GM12878 (cell line): ENCODE data around the gene ARRB2. TPM values are rescaled to one million over a fixed set of nuclear protein-coding genes. Genes with fewer than 3 reads are reported as not detected.
A peak's percentile ranks its signal among the peaks of the same experiment; 100 is the strongest.

Source experiments
- BMI1 ChIP-seq: fragments of 450-650 bp; IDR thresholded peaks from 2 replicates; pipeline ENCODE4 v1.6.1; 2016; ENCODE audit warnings: mild to moderate bottlenecking, moderate library complexity, borderline replicate concordance
- CREB1 ChIP-seq: IDR thresholded peaks from 2 replicates; pipeline ENCODE4 v1.6.1; 2012; ENCODE audit warnings: low read depth, mild to moderate bottlenecking, inconsistent platforms
- CREM ChIP-seq: IDR thresholded peaks from 2 replicates; pipeline ENCODE4 v1.6.1; 2014; ENCODE audit warnings: antibody characterized with exemption, low read depth
- EP300 ChIP-seq, 2 experiments: fragments of 150-350 bp in 1 of 2; IDR thresholded peaks; 2 replicates each; pipeline ENCODE4 v1.6.1; 2011 to 2012; ENCODE audit warnings: low read depth in 2 of 2, low read length in 2 of 2, borderline replicate concordance in 1 of 2, improper control_type of control experiment in 1 of 2, inconsistent platforms in 1 of 2; ENCODE audit not compliant: control insufficient read depth in 1 of 2
- NBN ChIP-seq: fragments of 450-650 bp; IDR thresholded peaks from 2 replicates; pipeline ENCODE4 v1.6.1; 2016
- SREBF1 ChIP-seq: IDR thresholded peaks from 2 replicates; pipeline ENCODE4 v1.6.1; 2012; ENCODE audit warnings: mild to moderate bottlenecking, low read length
- STAT1 ChIP-seq: fragments of 450-650 bp; conservative IDR thresholded peaks from 2 replicates; pipeline ENCODE4 v1.6.1; 2014; ENCODE audit warnings: antibody characterized with exemption, mild to moderate bottlenecking
- TAF1 ChIP-seq: IDR thresholded peaks from 2 replicates; pipeline ENCODE4 v1.6.1; 2011; ENCODE audit warnings: mild to moderate bottlenecking, low read depth, low read length, borderline replicate concordance
- TCF7 ChIP-seq: IDR thresholded peaks from 2 replicates; pipeline ENCODE4 v1.6.1; 2014; ENCODE audit warnings: antibody characterized with exemption, borderline replicate concordance
- WRNIP1 ChIP-seq: IDR thresholded peaks from 2 replicates; pipeline ENCODE4 v1.6.1; 2011; ENCODE audit warnings: low read depth, low read length, improper control_type of control experiment, borderline replicate concordance
- YY1 ChIP-seq: IDR thresholded peaks from 2 replicates; pipeline ENCODE4 v1.6.1; 2011; ENCODE audit warnings: low read depth, mild to moderate bottlenecking, low read length
- ZNF24 ChIP-seq: fragments of 450-650 bp; IDR thresholded peaks from 2 replicates; pipeline ENCODE4 v1.6.1; 2017; ENCODE audit warnings: antibody characterized with exemption, mild to moderate bottlenecking
- polyA plus RNA-seq, 11 experiments: library from polyadenylated mRNA; depleted of rRNA in 4 of 11; unstranded in 6 of 11; stranded (reverse) in 5 of 11; fragments of >200 nt; fragmentation: Nextera tagmentation in 4 of 11; fragmentation: Illumina TruSeq in 1 of 11; extraction: Ambion mirVana in 4 of 11; extraction: Trizol in 1 of 11; gene quantifications; 1 replicate in 1 of 11; 2 replicates in 10 of 11; pipeline versions ENCODE4 v1.2.1 to v1.2.3, GENCODE V29; 2011 to 2016; ENCODE audit warnings: inconsistent platforms in 2 of 11, missing spikeins in 2 of 11, low read depth in 1 of 11
- total RNA-seq, 4 experiments: library from RNA; depleted of rRNA in 3 of 4; stranded (reverse); fragments of >200 nt in 3 of 4; fragmentation: Illumina TruSeq in 1 of 4; extraction: Trizol in 1 of 4; gene quantifications; 2 replicates each; pipeline versions ENCODE4 v1.2.1 to v1.2.3, GENCODE V29; 2013 to 2021
- TF ChIP-seq, protein P1 (sequence below): fragments of 450-650 bp; IDR thresholded peaks from 2 replicates; pipeline ENCODE4 v1.6.1; 2017; ENCODE audit warnings: mild to moderate bottlenecking, low read depth, inconsistent platforms; ENCODE audit not compliant: poor library complexity, severe bottlenecking
- TF ChIP-seq, protein P2 (sequence below): IDR thresholded peaks from 2 replicates; pipeline ENCODE4 v1.6.1; 2012; ENCODE audit warnings: low read depth, low read length, improper control_type of control experiment
- TF ChIP-seq, protein P3 (sequence below): fragments of 450-650 bp; formaldehyde crosslinking; IDR thresholded peaks from 2 replicates; pipeline ENCODE4 v1.4.0; 2020; ENCODE audit warnings: mild to moderate bottlenecking, moderate library complexity
- TF ChIP-seq, protein P4 (sequence below): fragments of 450-650 bp; formaldehyde crosslinking; IDR thresholded peaks from 2 replicates; pipeline ENCODE4 v1.4.0; 2022; ENCODE audit warnings: mild to moderate bottlenecking, moderate library complexity
- TF ChIP-seq, protein P5 (sequence below): fragments of 450-650 bp; IDR thresholded peaks from 2 replicates; pipeline ENCODE4 v1.6.1; 2017; ENCODE audit warnings: low read depth, mild to moderate bottlenecking, moderate library complexity

ARRB2 gene
- total and polyA plus RNA-seq, 10 of the 15 experiments (the other 5 are each of a cell fraction or from before 2014, with no cell fraction given), result 6.5 to 75.2 (median 43.1) TPM

DNA sequence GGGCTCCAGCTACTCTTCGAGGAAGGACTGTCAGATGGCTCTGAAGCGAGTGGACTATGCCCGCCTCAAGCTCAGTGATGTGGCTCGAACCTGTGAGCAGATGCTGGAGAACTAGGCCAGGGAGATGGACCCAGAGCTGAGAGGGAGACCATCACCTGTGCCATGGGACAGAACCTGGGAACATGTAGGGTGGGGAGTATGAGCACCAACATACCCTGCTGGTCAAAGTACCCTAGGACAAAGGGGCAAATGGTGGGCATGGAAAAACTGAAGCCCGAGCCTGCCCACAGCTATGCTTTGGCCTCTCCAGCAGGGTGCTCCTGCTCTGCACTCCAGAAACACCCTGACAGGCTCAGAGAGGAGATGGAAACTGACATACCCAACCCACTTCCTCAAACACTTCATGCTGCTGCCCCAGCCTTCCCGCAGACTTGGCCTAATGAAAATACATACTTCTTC is 22.7 kb downstream of the ARRB2 start (continued):
- TF ChIP-seq, protein P1, sequence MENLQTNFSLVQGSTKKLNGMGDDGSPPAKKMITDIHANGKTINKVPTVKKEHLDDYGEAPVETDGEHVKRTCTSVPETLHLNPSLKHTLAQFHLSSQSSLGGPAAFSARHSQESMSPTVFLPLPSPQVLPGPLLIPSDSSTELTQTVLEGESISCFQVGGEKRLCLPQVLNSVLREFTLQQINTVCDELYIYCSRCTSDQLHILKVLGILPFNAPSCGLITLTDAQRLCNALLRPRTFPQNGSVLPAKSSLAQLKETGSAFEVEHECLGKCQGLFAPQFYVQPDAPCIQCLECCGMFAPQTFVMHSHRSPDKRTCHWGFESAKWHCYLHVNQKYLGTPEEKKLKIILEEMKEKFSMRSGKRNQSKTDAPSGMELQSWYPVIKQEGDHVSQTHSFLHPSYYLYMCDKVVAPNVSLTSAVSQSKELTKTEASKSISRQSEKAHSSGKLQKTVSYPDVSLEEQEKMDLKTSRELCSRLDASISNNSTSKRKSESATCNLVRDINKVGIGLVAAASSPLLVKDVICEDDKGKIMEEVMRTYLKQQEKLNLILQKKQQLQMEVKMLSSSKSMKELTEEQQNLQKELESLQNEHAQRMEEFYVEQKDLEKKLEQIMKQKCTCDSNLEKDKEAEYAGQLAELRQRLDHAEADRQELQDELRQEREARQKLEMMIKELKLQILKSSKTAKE, result no peak
- TF ChIP-seq NBN (no peak), TAF1 (no peak), EP300 (IDR thresholded peaks at IDR 0.05; ENCODE audit: borderline replicate concordance in 1 of 2, control insufficient read depth in 1 of 2, low read depth in 2 of 2, low read length in 2 of 2) (no peak), WRNIP1 (no peak), CREB1 (no peak), SREBF1 (no peak), YY1 (0 out of 2 replicates have a peak, but pooled peaks have one; percentile 32), ZNF24 (no peak), CREM (no peak), TCF7 (no peak), BMI1 (no peak), STAT1 (no peak)
- TF ChIP-seq, protein P2, sequence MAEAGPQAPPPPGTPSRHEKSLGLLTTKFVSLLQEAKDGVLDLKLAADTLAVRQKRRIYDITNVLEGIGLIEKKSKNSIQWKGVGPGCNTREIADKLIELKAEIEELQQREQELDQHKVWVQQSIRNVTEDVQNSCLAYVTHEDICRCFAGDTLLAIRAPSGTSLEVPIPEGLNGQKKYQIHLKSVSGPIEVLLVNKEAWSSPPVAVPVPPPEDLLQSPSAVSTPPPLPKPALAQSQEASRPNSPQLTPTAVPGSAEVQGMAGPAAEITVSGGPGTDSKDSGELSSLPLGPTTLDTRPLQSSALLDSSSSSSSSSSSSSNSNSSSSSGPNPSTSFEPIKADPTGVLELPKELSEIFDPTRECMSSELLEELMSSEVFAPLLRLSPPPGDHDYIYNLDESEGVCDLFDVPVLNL, result no peak
- TF ChIP-seq, protein P3, sequence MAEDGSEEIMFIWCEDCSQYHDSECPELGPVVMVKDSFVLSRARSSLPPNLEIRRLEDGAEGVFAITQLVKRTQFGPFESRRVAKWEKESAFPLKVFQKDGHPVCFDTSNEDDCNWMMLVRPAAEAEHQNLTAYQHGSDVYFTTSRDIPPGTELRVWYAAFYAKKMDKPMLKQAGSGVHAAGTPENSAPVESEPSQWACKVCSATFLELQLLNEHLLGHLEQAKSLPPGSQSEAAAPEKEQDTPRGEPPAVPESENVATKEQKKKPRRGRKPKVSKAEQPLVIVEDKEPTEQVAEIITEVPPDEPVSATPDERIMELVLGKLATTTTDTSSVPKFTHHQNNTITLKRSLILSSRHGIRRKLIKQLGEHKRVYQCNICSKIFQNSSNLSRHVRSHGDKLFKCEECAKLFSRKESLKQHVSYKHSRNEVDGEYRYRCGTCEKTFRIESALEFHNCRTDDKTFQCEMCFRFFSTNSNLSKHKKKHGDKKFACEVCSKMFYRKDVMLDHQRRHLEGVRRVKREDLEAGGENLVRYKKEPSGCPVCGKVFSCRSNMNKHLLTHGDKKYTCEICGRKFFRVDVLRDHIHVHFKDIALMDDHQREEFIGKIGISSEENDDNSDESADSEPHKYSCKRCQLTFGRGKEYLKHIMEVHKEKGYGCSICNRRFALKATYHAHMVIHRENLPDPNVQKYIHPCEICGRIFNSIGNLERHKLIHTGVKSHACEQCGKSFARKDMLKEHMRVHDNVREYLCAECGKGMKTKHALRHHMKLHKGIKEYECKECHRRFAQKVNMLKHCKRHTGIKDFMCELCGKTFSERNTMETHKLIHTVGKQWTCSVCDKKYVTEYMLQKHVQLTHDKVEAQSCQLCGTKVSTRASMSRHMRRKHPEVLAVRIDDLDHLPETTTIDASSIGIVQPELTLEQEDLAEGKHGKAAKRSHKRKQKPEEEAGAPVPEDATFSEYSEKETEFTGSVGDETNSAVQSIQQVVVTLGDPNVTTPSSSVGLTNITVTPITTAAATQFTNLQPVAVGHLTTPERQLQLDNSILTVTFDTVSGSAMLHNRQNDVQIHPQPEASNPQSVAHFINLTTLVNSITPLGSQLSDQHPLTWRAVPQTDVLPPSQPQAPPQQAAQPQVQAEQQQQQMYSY, result no peak
- TF ChIP-seq, protein P4, sequence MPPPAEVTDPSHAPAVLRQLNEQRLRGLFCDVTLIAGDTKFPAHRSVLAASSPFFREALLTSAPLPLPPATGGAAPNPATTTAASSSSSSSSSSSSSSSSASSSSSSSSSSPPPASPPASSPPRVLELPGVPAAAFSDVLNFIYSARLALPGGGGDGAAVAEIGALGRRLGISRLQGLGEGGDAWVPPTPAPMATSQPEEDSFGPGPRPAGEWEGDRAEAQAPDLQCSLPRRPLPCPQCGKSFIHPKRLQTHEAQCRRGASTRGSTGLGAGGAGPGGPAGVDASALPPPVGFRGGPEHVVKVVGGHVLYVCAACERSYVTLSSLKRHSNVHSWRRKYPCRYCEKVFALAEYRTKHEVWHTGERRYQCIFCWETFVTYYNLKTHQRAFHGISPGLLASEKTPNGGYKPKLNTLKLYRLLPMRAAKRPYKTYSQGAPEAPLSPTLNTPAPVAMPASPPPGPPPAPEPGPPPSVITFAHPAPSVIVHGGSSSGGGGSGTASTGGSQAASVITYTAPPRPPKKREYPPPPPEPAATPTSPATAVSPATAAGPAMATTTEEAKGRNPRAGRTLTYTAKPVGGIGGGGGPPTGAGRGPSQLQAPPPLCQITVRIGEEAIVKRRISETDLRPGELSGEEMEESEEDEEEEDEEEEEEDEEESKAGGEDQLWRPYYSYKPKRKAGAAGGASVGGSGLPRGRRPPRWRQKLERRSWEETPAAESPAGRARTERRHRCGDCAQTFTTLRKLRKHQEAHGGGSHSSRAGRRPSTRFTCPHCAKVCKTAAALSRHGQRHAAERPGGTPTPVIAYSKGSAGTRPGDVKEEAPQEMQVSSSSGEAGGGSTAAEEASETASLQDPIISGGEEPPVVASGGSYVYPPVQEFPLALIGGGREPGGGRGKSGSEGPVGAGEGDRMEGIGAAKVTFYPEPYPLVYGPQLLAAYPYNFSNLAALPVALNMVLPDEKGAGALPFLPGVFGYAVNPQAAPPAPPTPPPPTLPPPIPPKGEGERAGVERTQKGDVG (CRISPR knock-in tag), result no peak
- TF ChIP-seq, protein P5, sequence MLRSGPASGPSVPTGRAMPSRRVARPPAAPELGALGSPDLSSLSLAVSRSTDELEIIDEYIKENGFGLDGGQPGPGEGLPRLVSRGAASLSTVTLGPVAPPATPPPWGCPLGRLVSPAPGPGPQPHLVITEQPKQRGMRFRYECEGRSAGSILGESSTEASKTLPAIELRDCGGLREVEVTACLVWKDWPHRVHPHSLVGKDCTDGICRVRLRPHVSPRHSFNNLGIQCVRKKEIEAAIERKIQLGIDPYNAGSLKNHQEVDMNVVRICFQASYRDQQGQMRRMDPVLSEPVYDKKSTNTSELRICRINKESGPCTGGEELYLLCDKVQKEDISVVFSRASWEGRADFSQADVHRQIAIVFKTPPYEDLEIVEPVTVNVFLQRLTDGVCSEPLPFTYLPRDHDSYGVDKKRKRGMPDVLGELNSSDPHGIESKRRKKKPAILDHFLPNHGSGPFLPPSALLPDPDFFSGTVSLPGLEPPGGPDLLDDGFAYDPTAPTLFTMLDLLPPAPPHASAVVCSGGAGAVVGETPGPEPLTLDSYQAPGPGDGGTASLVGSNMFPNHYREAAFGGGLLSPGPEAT, result no peak; the same call in 1 of the 2 replicates
